NCI-H1694 treated with DMSO at 0.1 percent for 48 hours (cell line): ENCODE measurements around the gene UTF1.

ENCODE experiments used
- DNase-seq: peaks from one replicate; lab custom pipeline; 2025; lab: John Stamatoyannopoulos, UW

Gene UTF1, protein sequence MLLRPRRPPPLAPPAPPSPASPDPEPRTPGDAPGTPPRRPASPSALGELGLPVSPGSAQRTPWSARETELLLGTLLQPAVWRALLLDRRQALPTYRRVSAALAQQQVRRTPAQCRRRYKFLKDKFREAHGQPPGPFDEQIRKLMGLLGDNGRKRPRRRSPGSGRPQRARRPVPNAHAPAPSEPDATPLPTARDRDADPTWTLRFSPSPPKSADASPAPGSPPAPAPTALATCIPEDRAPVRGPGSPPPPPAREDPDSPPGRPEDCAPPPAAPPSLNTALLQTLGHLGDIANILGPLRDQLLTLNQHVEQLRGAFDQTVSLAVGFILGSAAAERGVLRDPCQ

GRCh38 chr10:133230044-133230361 lies at the start of gene UTF1:
TSS of gene UTF1 (plus strand) at chr10:133230217. CDS start at chr10:133230289, 72 bp downstream.
- no peak for DNase-seq

- no peak for DNase-seq
Measured at GRCh38 chr10:133180965-133181639, 48.9 kb upstream of the UTF1 start.

DNA sequence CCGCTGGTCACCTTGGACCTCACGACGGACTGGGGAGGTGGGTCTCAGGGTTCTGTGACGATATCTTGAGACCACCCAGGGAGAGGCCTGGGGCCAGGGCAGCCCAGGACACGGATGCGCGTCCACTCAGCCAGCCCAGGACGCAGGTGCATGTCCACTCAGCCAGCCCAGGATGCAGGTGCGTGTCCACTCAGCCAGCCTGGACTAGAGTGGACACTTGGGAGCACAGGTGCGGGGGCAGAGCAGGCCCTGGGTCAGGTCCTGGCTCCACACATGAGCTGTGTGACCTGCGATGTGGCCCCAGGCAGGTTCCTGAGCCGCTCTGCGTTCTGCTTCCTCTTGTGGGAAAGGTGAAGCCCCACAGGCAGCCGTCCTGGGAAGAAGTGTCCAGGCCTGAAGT lies 47.8 kb upstream of the UTF1 start:
- DNase-seq, result no peak

GRCh38 chr10:133182791-133183645 lies 47.0 kb upstream of the UTF1 start:
- no peak for DNase-seq

- DNase-seq, result no peak
Measured at GRCh38 chr10:133183646-133184378, 46.2 kb upstream of the UTF1 start.

DNA sequence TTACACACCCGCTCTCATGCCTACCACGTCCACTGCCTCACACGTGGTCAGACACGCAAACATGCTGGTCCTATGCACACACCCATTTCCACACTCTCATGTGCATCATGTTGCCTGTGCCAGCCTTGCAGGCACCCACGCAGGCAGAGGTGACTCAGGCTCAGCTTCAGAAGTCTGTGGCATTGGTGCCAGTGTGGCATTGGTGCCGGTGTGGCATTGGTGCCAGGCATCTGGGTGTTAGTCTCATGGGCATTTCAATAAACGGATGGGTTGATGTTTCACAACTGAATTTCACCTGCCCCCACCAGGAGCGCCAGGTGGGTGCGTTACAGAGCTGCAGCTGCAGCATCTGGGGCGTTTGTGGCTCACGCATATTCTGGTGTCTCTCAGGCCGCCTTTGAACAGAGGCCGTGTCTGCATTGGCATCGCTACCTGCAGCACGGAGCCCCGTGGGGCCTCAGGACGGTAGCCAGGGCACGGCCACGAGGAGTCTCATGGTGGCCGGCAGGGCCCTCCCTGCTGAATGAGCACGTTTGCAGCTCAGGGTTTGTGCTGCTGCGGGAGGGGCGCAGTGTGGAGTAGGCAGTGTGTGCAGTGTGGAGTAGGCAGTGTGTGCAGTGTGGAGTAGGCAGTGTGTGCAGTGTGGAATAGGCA lies 45.3 kb upstream of the UTF1 start:
- DNase-seq, result no peak

GRCh38 chr10:133185421-133185820 lies 44.6 kb upstream of the UTF1 start:
- no peak for DNase-seq

DNA sequence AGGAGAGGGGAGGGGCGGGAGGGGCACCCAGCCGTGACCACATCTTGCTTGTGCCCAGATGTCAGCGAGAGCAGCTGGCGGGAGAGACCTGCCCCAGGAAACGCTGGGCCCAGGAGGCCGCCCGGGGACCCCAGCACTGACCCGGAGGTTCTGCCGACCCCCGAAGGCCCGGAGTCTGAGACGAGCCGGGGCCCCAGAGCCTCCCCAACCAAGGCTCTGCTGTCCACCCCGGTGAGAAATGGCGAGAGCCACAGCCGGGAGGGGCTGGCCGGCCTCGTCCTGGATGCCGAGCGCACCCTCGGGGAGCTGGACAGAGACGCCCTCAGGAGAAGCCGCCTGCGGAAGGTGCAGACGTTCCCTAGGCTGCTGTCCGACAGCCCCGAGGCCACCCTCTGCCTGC lies 44.1 kb upstream of the UTF1 start:
- DNase-seq, result no peak

DNA sequence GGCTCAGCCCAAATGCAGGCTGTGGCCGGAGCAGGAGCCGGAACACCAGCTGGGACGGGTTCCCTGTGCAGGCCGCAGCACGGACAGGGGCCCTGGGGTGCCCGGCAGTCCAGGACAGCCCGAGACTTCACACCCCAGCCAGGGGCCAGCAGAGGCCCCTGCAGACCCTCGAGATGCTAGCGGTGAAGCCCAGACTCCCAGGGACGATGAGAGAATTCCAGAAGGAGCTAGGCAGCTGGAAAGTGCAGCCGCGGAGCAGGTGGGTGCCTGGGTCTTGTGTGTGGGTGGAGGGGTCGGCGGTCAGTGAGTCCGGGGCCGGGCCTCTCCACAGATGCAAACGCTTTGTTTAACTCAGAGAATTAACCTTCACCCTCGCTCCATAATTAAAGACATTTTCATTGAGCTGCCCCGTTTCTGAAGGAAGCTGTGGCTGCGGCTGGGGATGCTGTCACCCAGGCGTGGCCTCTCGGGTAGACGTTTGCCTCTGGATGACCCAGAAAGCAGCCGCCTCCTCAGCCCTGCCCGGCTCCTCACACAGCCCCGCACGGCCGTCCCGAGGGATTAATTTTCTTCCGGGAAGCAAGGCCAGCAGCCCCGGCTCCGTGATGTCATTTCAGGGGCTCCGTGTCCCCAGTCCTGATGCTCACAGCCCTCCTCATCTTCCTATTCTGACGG lies 43.5 kb upstream of the UTF1 start:
- no peak for DNase-seq

- DNase-seq, result no peak
Measured at GRCh38 chr10:133187091-133187905, 42.7 kb upstream of the UTF1 start.

DNA sequence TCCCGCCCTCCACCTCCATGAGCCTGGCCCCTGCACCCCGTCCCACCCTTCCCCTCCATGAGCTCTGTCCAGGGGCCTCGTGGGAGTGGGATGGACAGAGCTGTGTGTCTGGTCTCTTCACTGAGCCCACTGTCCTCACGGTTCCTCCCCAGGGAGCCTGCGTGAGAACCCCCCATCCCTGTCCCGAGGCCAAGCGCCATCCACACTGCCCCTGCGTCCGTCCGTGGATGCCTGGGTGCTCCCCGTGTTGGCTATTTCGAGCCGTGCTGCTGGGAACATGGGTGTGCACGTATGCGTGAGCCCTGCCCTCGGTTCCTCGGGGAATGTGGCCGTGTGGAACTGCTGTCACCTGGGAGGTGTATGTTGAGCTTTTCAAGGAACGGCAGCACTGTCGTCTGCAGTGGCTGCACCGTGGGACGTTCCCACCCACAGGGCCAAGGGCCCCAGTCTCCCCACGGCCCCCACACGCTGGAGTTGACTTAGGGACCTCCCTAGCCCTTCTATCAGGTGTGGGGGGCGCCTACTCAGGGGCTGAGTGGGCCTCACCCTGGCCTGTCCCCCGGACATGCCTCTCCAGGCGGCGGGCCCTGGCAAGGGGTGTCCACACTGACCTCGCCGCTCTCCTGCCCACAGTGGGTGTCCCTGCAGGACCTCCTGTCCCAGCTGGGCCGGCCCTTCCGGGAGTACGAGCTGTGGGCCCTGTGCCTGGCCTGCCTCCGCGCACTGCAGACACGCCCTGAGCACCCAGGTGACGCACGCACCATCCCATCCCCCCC lies 41.9 kb upstream of the UTF1 start:
- DNase-seq, result no peak

GRCh38 chr10:133189256-133189655 lies 40.8 kb upstream of the UTF1 start:
- DNase-seq, result no peak

GRCh38 chr10:133189726-133190125 lies 40.3 kb upstream of the UTF1 start:
- no peak for DNase-seq

DNA sequence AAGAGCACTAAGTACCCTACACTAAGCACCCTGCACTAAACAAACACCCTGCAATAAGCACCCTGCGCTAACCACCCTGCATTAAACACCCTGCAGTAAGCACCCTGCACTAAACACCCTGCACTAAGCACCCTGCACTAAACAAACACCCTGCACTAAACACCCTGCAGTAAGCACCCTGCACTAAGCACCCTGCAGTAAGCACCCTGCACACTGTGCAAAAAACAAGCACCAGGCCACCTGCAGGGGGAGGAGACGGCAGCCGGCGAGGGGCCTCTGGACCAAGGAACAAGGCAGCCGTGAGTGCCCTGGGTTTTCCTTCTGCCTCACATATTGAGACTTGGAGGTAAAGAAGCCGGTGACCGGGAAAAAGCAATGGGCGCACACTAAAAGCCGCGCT lies 39.8 kb upstream of the UTF1 start:
- no peak for DNase-seq

GRCh38 chr10:133191651-133192050 lies 38.4 kb upstream of the UTF1 start:
- no peak for DNase-seq

- no peak for DNase-seq
Measured at GRCh38 chr10:133194151-133194550, 35.9 kb upstream of the UTF1 start.

GRCh38 chr10:133195096-133195495 lies 34.9 kb upstream of the UTF1 start:
- DNase-seq, result no peak

DNA sequence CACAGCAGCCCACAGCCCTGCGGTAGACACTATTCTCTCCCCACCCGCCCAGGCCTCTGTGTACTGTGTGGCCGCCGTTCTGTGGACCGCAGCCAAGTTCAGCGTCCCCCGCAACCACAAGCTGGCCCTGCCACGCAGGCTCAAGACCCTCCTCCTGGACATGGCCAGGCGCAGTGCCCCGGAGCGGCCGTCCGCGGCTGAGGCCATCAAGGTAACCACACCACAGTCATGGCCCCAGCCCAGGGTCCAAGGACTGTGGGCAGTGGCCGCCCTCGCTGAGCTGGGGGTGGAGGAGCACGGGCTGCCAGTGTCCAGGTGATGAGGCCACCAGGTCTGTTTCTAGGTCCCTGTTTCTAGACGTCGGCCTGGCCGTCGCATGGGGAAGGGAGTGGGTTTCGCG lies 34.4 kb upstream of the UTF1 start:
- no peak for DNase-seq

DNA sequence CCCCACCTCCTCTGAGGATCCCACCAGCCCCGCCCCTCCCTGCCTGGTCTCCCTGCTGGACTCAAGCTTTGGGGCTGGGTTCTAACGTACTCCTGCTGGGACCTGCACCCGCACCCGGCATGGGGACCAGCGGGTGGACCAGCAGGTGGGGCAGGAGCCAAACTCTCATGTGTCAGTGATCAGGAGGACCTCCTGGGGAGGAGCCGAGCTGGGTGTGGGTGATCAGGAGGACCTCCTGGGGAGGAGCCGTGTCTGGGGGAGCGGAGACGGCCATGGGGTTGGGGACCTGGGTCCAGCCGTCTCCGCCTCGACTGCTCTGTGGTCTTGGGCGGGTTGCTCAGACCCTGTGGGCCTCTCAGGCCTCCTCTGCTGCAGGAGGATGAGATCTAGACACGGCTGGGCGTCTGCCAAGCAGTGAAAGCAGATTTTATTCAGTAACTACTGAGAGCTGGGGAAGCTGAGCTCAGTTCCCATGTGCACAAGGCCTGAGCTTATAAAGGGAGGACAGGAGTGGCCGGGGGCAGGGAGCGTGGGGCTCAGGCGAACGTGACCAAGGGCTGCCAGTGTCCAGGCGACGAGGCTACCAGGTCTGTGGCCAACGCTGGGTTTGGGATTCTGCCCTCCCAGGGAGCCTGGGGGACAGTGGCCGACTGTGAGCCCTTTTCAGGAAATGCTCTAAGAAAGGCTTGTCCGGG lies 33.6 kb upstream of the UTF1 start:
- DNase-seq, result no peak
